Ovary (tissue), 1 donor: ENCODE measurements around the gene ITGB5.

Experiments
- EP300 ChIP-seq: sonication (generic); formaldehyde crosslinking; IDR thresholded peaks from one replicate; pipeline ENCODE4 v1.6.1; 2017; ENCODE audit warnings: antibody characterized with exemption
- POLR2A ChIP-seq: fragments of 450-650 bp; IDR thresholded peaks from one replicate; pipeline ENCODE4 v1.6.1; 2017; ENCODE audit warnings: antibody characterized with exemption, mild to moderate bottlenecking, moderate library complexity

GRCh38 chr3:124793054-124793739, 94.0 kb downstream of the ITGB5 start:
- TF ChIP-seq EP300, result no peak
- TF ChIP-seq POLR2A, result no peak
